Peyer's patch (tissue), 4 donors: ENCODE measurements around the gene TM2D3.

Experiments
- CTCF ChIP-seq, 6 experiments: fragments of 450-650 bp in 4 of 6; fragments of 200-600 bp in 2 of 6; sonication (generic) in 1 of 6; IDR thresholded peaks; one replicate each; pipeline ENCODE4 v1.5.1; 2017 to 2019; ENCODE audit warnings: antibody characterized with exemption in 6 of 6, mild to moderate bottlenecking in 3 of 6, moderate library complexity in 1 of 6
- POLR2A ChIP-seq, 2 donors: fragments of 450-650 bp; IDR thresholded peaks; one replicate each; pipeline ENCODE4 v1.5.1; 2017; ENCODE audit warnings: antibody characterized with exemption in 2 of 2, mild to moderate bottlenecking in 2 of 2, moderate library complexity in 2 of 2

- no peak for TF ChIP-seq CTCF (IDR thresholded peaks at IDR 0.05)
- no peak for TF ChIP-seq POLR2A (IDR thresholded peaks at IDR 0.05)
These were observed 10.3 kb downstream of the TM2D3 start for GRCh38 chr15:101641894-101642293.
